Mesothelial cell of epicardium (in vitro differentiated cells): ENCODE measurements around the gene TAS2R40. TPM values are rescaled to one million over a fixed set of nuclear protein-coding genes. Genes with fewer than 3 reads are reported as not detected.
"Not testable (repeated sequence)": the region's sequence is repeated elsewhere in the genome, so short reads cannot be mapped to it uniquely, and the experiment has no call there.

Experiments
- DNase-seq, 2 experiments: peaks; one replicate each; pipeline ENCODE4 v3.0.0; 2021; ENCODE audit warnings: low spot score in 2 of 2; ENCODE audit not compliant: unreplicated experiment in 2 of 2
- H3K27ac Mint-ChIP-seq: 2 replicates; pipeline ENCODE4 v1.8.0; 2021; ENCODE audit warnings: mixed read lengths
- H3K27me3 Mint-ChIP-seq: 2 replicates; pipeline ENCODE4 v1.8.0; 2021; ENCODE audit warnings: low read depth, mixed read lengths
- H3K36me3 Mint-ChIP-seq: 2 replicates; pipeline ENCODE4 v1.8.0; 2021; ENCODE audit warnings: mixed read lengths
- H3K4me1 Mint-ChIP-seq: 2 replicates; pipeline ENCODE4 v1.8.0; 2021; ENCODE audit warnings: mixed read lengths
- H3K4me3 Mint-ChIP-seq: 2 replicates; pipeline ENCODE4 v1.8.0; 2021; ENCODE audit warnings: mild to moderate bottlenecking, moderate library complexity, mixed read lengths
- H3K9me3 Mint-ChIP-seq: 2 replicates; pipeline ENCODE4 v1.8.0; 2021; ENCODE audit warnings: mixed read lengths
- total RNA-seq: library from RNA; stranded (reverse); gene quantifications from 3 replicates; pipeline ENCODE4 v1.2.1, GENCODE V29; 2021
- TF ChIP-seq, protein P1 (sequence below): fragments of 200-600 bp; sonication (generic); IDR thresholded peaks from one replicate; pipeline ENCODE4 v1.5.0; 2021; ENCODE audit warnings: antibody characterized with exemption; ENCODE audit not compliant: unreplicated experiment

TAS2R40 gene
- total RNA-seq, 1 donor from 2014 or later: not detected

- peaks cover 8% of the 10 kb centered on the region for H3K9me3 Mint-ChIP-seq
- TF ChIP-seq, protein P1, sequence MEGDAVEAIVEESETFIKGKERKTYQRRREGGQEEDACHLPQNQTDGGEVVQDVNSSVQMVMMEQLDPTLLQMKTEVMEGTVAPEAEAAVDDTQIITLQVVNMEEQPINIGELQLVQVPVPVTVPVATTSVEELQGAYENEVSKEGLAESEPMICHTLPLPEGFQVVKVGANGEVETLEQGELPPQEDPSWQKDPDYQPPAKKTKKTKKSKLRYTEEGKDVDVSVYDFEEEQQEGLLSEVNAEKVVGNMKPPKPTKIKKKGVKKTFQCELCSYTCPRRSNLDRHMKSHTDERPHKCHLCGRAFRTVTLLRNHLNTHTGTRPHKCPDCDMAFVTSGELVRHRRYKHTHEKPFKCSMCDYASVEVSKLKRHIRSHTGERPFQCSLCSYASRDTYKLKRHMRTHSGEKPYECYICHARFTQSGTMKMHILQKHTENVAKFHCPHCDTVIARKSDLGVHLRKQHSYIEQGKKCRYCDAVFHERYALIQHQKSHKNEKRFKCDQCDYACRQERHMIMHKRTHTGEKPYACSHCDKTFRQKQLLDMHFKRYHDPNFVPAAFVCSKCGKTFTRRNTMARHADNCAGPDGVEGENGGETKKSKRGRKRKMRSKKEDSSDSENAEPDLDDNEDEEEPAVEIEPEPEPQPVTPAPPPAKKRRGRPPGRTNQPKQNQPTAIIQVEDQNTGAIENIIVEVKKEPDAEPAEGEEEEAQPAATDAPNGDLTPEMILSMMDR: no peak
- H3K27me3 Mint-ChIP-seq: no peaks in the 10 kb centered on the region
- DNase-seq: no peak
- H3K36me3 Mint-ChIP-seq: no peaks in the 10 kb centered on the region
- H3K4me1 Mint-ChIP-seq: no peaks in the 10 kb centered on the region
- H3K4me3 Mint-ChIP-seq: no peak overlapping the region
- H3K27ac Mint-ChIP-seq: no peak overlapping the region
Observed at GRCh38 chr7:143203386-143203785, 18.5 kb upstream of the TAS2R40 start.

GRCh38 chr7:143205560-143206293, 16.1 kb upstream of the TAS2R40 start:
- TF ChIP-seq, protein P1: no peak
- no peak for DNase-seq
- H3K36me3 Mint-ChIP-seq: no peaks in the 10 kb centered on the region
- H3K27me3 Mint-ChIP-seq: no peaks in the 10 kb centered on the region
- H3K4me3 Mint-ChIP-seq: no peak overlapping the region
- H3K4me1 Mint-ChIP-seq: peaks cover 8% of the 10 kb centered on the region
- no peaks in the 10 kb centered on the region for H3K9me3 Mint-ChIP-seq
- no peak overlapping the region for H3K27ac Mint-ChIP-seq

DNA sequence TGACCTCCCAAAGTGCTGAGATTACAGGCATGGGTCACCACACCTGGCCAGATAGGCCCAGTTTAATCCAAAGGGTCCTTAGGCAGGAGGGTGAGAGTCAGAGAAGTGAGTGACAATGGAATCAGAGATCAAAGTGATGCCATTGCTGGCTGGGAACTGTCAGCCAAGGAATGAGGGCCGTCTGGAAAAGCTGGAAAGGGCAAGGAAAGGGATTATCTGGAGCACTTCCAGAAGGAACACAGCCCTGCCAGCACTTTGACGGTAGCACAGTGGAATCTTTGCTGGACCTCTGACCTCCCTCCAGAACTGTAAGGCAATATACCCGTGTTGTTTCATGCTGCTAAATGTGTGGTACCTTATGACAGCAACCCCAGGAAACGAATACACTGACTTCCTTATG, 11.3 kb upstream of the TAS2R40 start:
- peaks cover 14% of the 10 kb centered on the region for H3K9me3 Mint-ChIP-seq
- DNase-seq: no peak
- no peaks in the 10 kb centered on the region for H3K27me3 Mint-ChIP-seq
- no peaks in the 10 kb centered on the region for H3K36me3 Mint-ChIP-seq
- no peak overlapping the region for H3K4me3 Mint-ChIP-seq
- TF ChIP-seq, protein P1: no peak
- peaks cover 8% of the 10 kb centered on the region for H3K4me1 Mint-ChIP-seq
- H3K27ac Mint-ChIP-seq: no peak overlapping the region

GRCh38 chr7:143213478-143213877, 8.4 kb upstream of the TAS2R40 start:
- not testable (repeated sequence) for H3K36me3 Mint-ChIP-seq, H3K4me1 Mint-ChIP-seq, H3K4me3 Mint-ChIP-seq, DNase-seq, H3K27me3 Mint-ChIP-seq, H3K27ac Mint-ChIP-seq
- H3K9me3 Mint-ChIP-seq: peaks cover 14% of the 10 kb centered on the region

DNA sequence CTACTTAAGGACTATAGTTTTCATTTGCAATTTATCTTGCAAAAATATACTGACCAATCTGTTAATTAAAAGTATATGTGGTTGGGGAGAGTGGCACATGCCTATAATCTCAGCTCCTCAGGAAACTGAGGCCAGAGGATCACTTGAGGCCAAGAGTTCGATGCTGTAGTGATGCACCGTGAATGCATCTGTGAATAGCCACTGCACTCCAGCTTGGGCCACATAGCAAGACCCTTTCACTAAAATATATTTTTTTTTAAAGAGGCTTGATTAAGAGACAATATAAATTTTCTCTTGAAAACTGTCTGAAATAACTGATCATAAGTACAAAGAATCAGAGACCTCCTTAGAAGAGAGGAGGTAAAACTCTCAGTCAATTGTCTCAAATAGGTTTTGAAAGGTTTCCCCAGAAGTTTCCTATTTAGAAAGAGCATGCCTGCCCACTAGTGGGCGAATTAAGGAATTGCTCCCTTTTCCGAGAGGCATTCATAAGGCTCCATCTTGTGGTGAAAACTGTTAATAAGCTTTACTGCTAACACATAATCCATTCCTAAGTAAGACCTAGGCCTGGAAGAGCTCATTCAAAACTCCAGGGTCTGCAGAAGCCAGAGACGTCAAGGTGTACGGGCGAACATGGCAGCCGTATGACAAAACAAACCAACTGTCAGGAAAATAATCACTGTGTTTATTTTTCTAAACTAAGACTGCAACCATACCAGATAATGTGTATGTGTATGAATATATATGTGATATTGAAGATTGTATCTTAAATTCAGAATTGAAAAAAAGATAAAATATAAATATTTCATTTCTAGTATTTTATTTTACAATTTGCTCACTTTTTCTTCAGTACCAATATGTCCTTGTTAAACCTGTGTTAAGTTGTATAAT, 6.8 kb upstream of the TAS2R40 start:
- TF ChIP-seq, protein P1: peak; percentile 97
- Mint-ChIP-seq H3K36me3 (no peaks in the 10 kb centered on the region), H3K4me1 (no peaks in the 10 kb centered on the region), H3K27me3 (peaks cover 7% of the 10 kb centered on the region), H3K9me3 (peaks cover 14% of the 10 kb centered on the region), H3K4me3 (no peak overlapping the region), H3K27ac (no peak overlapping the region)
- DNase-seq: peak in 1 of 2 experiments; percentile 64

- no peaks in the 10 kb centered on the region for H3K36me3 Mint-ChIP-seq
- H3K27me3 Mint-ChIP-seq: peaks cover 7% of the 10 kb centered on the region
- H3K9me3 Mint-ChIP-seq: peaks cover 14% of the 10 kb centered on the region
- no peak overlapping the region for H3K27ac Mint-ChIP-seq
- DNase-seq: no peak
- H3K4me3 Mint-ChIP-seq: no peak overlapping the region
- TF ChIP-seq, protein P1: no peak
- H3K4me1 Mint-ChIP-seq: no peaks in the 10 kb centered on the region
Observed at GRCh38 chr7:143216151-143216550, 5.7 kb upstream of the TAS2R40 start.
